ENCODE data around the gene ZNF384.

ZNF384 gene

GRCh38 chr12:6667559-6668210 lies 21.5 kb downstream of the ZNF384 start:
- Histone ChIP-seq H3K9ac (ENCODE audit: low read length) (no peak overlapping the region), H3K36me3 (ENCODE audit: control insufficient read depth, insufficient read depth, low read length) (peaks cover 25% of the 10 kb centered on the region), H3K27me3 (ENCODE audit: control insufficient read depth, insufficient read depth, low read length) (no peaks in the 10 kb centered on the region)

GRCh38 chr12:6666211-6666610 lies 23.0 kb downstream of the ZNF384 start:
- Histone ChIP-seq H3K9ac (ENCODE audit: low read length) (no peak overlapping the region), H3K27me3 (ENCODE audit: control insufficient read depth, insufficient read depth, low read length) (no peaks in the 10 kb centered on the region), H3K9me3 (ENCODE audit: control insufficient read depth, low read length) (no peaks in the 10 kb centered on the region), H3K4me3 (ENCODE audit: low read length) (no peak overlapping the region), H3K36me3 (ENCODE audit: control insufficient read depth, insufficient read depth, low read length) (peaks cover 13% of the 10 kb centered on the region), H3K4me1 (ENCODE audit: control insufficient read depth, insufficient read depth, low read length) (peaks cover 6% of the 10 kb centered on the region)

More at GRCh38 chr12:6667559-6668210, 21.5 kb downstream of the ZNF384 start:
- no peak overlapping the region for H3K4me3 ChIP-seq (ENCODE audit: low read length)
- H3K4me1 ChIP-seq (ENCODE audit: control insufficient read depth, insufficient read depth, low read length): no peaks in the 10 kb centered on the region
- H3K9me3 ChIP-seq (ENCODE audit: control insufficient read depth, low read length): no peaks in the 10 kb centered on the region

- H3K4me3 ChIP-seq (ENCODE audit: low read length): no peak overlapping the region
- peaks cover 6% of the 10 kb centered on the region for H3K4me1 ChIP-seq (ENCODE audit: control insufficient read depth, insufficient read depth, low read length)
- H3K9me3 ChIP-seq (ENCODE audit: control insufficient read depth, low read length): no peaks in the 10 kb centered on the region
- peaks cover 6% of the 10 kb centered on the region for H3K36me3 ChIP-seq (ENCODE audit: control insufficient read depth, insufficient read depth, low read length)
- no peak overlapping the region for H3K9ac ChIP-seq (ENCODE audit: low read length)
- no peaks in the 10 kb centered on the region for H3K27me3 ChIP-seq (ENCODE audit: control insufficient read depth, insufficient read depth, low read length)
Observed at GRCh38 chr12:6664902-6665301, 24.3 kb downstream of the ZNF384 start.

DNA sequence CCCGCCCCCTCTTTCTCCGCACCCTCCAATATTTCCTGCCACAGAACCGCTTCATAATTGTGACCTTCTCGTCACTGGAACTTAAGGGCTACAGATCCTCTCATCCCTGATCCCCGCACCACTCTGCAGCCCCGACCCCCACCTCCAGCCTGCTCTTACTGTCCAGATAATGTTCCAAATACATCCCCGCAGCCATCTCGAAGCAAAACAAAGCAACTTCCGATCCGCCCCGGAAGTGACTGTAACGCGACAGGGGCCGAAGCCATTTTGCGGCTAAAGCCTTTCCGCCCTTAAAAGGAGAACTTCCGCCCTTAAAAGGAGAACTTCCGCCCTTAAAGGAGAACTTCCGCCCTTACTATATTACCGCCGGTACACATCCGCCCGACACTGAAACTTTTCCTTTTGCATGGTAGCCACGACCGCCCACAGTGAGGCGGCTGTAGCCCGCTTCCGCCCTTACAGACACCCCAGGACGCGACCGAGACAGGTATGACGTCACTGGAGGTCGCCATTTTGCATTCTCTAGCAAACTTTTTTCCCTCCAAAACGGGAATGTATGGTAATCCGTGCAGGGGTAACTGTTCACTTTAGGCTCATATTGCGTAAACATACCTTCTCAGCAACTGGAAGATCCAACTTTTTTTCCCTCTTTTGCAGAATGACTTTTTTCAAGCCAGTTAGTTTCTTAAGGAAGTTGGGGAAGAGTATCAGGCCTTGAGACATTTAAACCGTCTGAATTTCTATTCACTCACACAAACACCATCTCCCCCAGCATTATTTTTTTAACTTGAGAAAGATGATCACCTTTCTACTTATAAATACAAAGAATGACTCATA lies 26.1 kb downstream of the ZNF384 start, which contains the start of gene ING4:
Gene ING4 (minus strand): TSS at position 214 of the 837 bp plus-strand sequence. CDS start 18 bp downstream, at position 196.
- peaks cover 6% of the 10 kb centered on the region for H3K4me1 ChIP-seq (ENCODE audit: control insufficient read depth, insufficient read depth, low read length)
- no peaks in the 10 kb centered on the region for H3K27me3 ChIP-seq (ENCODE audit: control insufficient read depth, insufficient read depth, low read length)
- no peaks in the 10 kb centered on the region for H3K9me3 ChIP-seq (ENCODE audit: control insufficient read depth, low read length)
- H3K36me3 ChIP-seq (ENCODE audit: control insufficient read depth, insufficient read depth, low read length): peaks cover 6% of the 10 kb centered on the region
- peak within 1 kb of the TSS; percentile 67 for H3K9ac ChIP-seq (ENCODE audit: low read length)
- H3K4me3 ChIP-seq (ENCODE audit: low read length): peak within 1 kb of the TSS; percentile 93

- Histone ChIP-seq H3K4me1 (ENCODE audit: control insufficient read depth, insufficient read depth, low read length) (peaks cover 6% of the 10 kb centered on the region), H3K9ac (ENCODE audit: low read length) (peak overlapping the region; percentile 67), H3K4me3 (ENCODE audit: low read length) (peak overlapping the region; percentile 93), H3K36me3 (ENCODE audit: control insufficient read depth, insufficient read depth, low read length) (peaks cover 6% of the 10 kb centered on the region), H3K27me3 (ENCODE audit: control insufficient read depth, insufficient read depth, low read length) (no peaks in the 10 kb centered on the region), H3K9me3 (ENCODE audit: control insufficient read depth, low read length) (no peaks in the 10 kb centered on the region)
Observed at GRCh38 chr12:6662602-6662905, 26.6 kb downstream of the ZNF384 start.

DNA sequence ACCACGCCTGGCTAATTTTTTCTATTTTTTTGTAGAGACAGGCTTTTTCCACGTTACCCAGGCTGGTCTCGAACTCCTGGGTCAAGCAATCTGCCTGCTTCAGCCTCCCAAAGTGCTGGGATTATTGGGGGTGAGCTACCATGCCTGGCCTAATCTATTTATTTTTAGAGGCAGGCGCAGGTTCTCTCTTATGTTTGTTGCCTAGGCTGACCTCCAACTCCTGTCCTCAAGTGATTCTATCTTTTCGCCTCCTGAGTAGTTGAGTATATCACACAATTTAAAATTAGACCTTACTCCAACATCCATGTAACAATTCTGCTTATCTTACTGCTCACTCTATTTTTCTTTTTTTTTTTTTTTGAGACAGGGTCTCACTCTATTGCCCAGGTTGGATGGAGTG lies 35.2 kb downstream of the ZNF384 start:
- Histone ChIP-seq H3K4me3 (ENCODE audit: low read length) (no peak overlapping the region), H3K9me3 (ENCODE audit: control insufficient read depth, low read length) (no peaks in the 10 kb centered on the region), H3K4me1 (ENCODE audit: control insufficient read depth, insufficient read depth, low read length) (no peaks in the 10 kb centered on the region), H3K27me3 (ENCODE audit: control insufficient read depth, insufficient read depth, low read length) (no peaks in the 10 kb centered on the region), H3K9ac (ENCODE audit: low read length) (no peak overlapping the region), H3K36me3 (ENCODE audit: control insufficient read depth, insufficient read depth, low read length) (peaks cover 7% of the 10 kb centered on the region)

GRCh38 chr12:6653342-6653741 lies 35.8 kb downstream of the ZNF384 start:
- H3K4me3 ChIP-seq (ENCODE audit: low read length): no peak overlapping the region

DNA sequence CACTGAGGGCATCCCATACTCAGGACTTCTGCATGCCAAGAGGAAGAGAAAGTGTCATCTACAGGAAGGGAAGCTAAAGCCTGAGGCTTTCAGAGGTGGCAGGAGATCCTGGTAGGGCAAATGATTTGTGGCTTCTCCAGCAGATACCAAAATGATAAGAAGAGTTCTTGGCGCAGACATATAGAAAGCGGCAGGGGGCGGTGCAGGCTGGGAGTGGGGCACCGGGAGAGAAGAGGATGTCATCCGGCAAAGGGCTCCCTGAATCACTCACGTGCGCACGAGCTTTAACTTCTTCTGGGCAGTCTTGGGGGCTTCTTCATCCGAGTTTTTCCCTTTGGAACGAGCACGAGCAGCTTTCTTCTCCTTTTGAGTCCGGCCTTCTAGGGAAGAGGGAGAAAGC lies 36.8 kb downstream of the ZNF384 start:
- H3K4me1 ChIP-seq (ENCODE audit: control insufficient read depth, insufficient read depth, low read length): peaks cover under 1% of the 10 kb centered on the region
- H3K4me3 ChIP-seq (ENCODE audit: low read length): no peak overlapping the region
- peaks cover 7% of the 10 kb centered on the region for H3K36me3 ChIP-seq (ENCODE audit: control insufficient read depth, insufficient read depth, low read length)
- no peaks in the 10 kb centered on the region for H3K27me3 ChIP-seq (ENCODE audit: control insufficient read depth, insufficient read depth, low read length)
- H3K9ac ChIP-seq (ENCODE audit: low read length): no peak overlapping the region
- no peaks in the 10 kb centered on the region for H3K9me3 ChIP-seq (ENCODE audit: control insufficient read depth, low read length)

More at GRCh38 chr12:6653342-6653741, 35.8 kb downstream of the ZNF384 start:
- Histone ChIP-seq H3K9me3 (ENCODE audit: control insufficient read depth, low read length) (no peaks in the 10 kb centered on the region), H3K36me3 (ENCODE audit: control insufficient read depth, insufficient read depth, low read length) (peaks cover 7% of the 10 kb centered on the region), H3K4me1 (ENCODE audit: control insufficient read depth, insufficient read depth, low read length) (no peaks in the 10 kb centered on the region), H3K27me3 (ENCODE audit: control insufficient read depth, insufficient read depth, low read length) (no peaks in the 10 kb centered on the region), H3K9ac (ENCODE audit: low read length) (no peak overlapping the region)

DNA sequence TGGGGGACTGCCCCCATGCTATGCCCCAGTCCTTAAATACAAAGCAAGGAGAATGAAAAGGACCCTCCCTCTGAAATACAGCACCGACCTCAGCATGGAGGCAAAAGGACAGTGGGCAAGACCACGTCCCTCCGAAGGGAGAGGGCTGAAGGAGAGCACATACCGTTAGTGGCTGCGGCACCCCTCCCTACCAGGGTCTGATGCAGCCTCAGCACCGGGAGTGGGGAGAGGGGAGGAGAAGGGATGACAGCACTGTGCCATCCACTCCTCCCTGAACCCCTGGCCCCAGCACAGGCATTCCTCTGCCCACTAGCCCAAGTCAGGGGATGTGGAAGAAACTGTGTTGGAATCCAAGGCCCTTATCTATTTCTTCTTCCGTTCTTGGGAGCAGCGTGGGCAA lies 38.3 kb downstream of the ZNF384 start:
- no peaks in the 10 kb centered on the region for H3K27me3 ChIP-seq (ENCODE audit: control insufficient read depth, insufficient read depth, low read length)
- no peak overlapping the region for H3K9ac ChIP-seq (ENCODE audit: low read length)
- H3K36me3 ChIP-seq (ENCODE audit: control insufficient read depth, insufficient read depth, low read length): peaks cover 7% of the 10 kb centered on the region

DNA sequence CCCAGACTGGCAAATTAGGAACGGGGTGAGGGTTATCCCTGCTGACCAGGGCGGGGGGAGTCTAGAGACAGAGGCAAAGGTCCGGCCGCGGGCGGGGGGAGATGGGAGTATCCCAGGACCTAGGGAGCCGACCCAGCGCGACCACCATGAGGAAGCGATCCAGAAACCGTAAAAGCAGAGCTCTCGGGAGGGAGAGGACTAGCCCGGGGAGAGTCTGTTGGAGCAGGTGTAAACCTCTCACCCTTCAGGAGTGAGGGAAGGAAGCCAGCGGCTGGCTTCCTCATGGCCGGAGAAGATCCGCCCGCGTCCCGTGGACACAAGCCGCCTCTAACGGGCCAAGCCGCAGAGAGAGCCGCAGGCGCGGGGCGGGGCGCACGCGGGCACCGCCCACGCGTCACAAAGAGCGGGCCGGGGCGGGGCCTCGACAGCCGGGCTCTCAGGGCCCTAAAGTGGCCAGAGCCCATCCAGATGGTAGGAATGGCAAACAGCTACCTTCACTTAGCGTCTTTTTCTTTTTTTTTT lies 42.0 kb downstream of the ZNF384 start, which contains the start of gene ACRBP:
Gene ACRBP (minus strand): TSS at position 350 of the 522 bp plus-strand sequence. CDS start 66 bp downstream, at position 284.
- Histone ChIP-seq H3K27me3 (ENCODE audit: control insufficient read depth, insufficient read depth, low read length) (no peaks in the 10 kb centered on the region), H3K4me1 (ENCODE audit: control insufficient read depth, insufficient read depth, low read length) (peaks cover 10% of the 10 kb centered on the region), H3K36me3 (ENCODE audit: control insufficient read depth, insufficient read depth, low read length) (peaks cover under 1% of the 10 kb centered on the region), H3K4me3 (ENCODE audit: low read length) (no peak within 1 kb of the TSS), H3K9ac (ENCODE audit: low read length) (peak within 1 kb of the TSS; percentile 45), H3K9me3 (ENCODE audit: control insufficient read depth, low read length) (no peaks in the 10 kb centered on the region)

More for the DNA sequence above, 38.3 kb downstream of the ZNF384 start:
- H3K4me1 ChIP-seq (ENCODE audit: control insufficient read depth, insufficient read depth, low read length): peaks cover 10% of the 10 kb centered on the region
- no peak overlapping the region for H3K4me3 ChIP-seq (ENCODE audit: low read length)
- H3K9me3 ChIP-seq (ENCODE audit: control insufficient read depth, low read length): no peaks in the 10 kb centered on the region

DNA sequence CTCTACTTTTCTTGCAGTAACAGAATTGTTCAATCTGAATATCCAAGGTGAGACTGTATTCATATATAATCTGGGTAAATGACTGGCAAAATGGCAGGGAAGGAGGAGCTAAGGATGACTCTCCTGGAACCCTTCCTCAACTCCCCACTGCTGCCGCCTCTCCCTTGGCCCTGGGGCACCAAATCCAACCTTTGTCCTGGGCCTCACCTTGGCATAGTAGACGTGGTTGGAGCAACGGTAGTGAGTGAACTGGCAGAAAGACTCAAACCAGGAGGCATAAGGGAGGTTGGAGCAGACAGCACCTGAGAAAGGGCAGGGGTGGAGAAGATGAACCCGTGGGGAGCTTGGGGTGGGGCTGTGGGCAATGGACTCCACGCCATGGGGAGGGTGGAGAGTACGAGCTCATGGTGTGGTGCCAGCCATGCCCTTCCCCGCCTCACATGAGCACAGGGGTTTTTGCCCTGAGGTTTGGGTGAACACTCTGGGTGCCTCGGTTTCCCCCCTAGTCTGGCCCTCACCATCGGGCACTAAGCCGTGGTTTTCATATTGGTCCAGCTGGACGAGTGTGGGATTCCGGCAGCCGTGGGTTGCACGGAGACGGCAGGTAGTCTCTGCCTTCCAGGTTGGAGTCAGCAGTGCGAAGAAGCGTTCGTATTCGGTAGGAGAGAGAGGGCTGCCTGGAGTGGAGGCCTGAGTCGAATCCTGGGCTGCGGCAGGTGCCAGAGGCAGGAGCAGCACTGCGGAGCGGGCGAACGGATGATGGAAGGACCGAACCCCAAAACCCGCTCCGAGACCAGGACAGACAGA lies 42.7 kb downstream of the ZNF384 start:
- Histone ChIP-seq H3K4me3 (ENCODE audit: low read length) (no peak overlapping the region), H3K9me3 (ENCODE audit: control insufficient read depth, low read length) (no peaks in the 10 kb centered on the region), H3K36me3 (ENCODE audit: control insufficient read depth, insufficient read depth, low read length) (no peaks in the 10 kb centered on the region), H3K4me1 (ENCODE audit: control insufficient read depth, insufficient read depth, low read length) (peaks cover 10% of the 10 kb centered on the region), H3K27me3 (ENCODE audit: control insufficient read depth, insufficient read depth, low read length) (no peaks in the 10 kb centered on the region), H3K9ac (ENCODE audit: low read length) (peak overlapping the region; percentile 45)

Measured in mucosa of stomach (tissue), 1 donor.